H9 (cell line): ENCODE results near the gene TSPAN6. TPM values are rescaled to one million over a fixed set of nuclear protein-coding genes. Genes with fewer than 3 reads are reported as not detected.
A peak's percentile ranks its signal among the peaks of the same experiment; 100 is the strongest.

Experiments
- DNase-seq: peaks from one replicate; pipeline ENCODE4 v3.0.0-alpha.2; 2017
- H2AFZ ChIP-seq: one replicate; pipeline ENCODE4 v1.6.1; 2013; ENCODE audit warnings: mild to moderate bottlenecking, low read length, control low read depth, moderate library complexity
- H2AK5ac ChIP-seq: 2 replicates; pipeline ENCODE4 v1.6.1; 2013; ENCODE audit warnings: low read length, control low read depth, mixed read lengths; ENCODE audit not compliant: insufficient read length
- H2BK120ac ChIP-seq: one replicate; pipeline ENCODE4 v1.6.1; 2013; ENCODE audit warnings: low read depth, mild to moderate bottlenecking, low read length, control low read depth, inconsistent platforms; ENCODE audit not compliant: poor library complexity, severe bottlenecking
- H2BK12ac ChIP-seq: 2 replicates; pipeline ENCODE4 v1.6.1; 2013; ENCODE audit warnings: low read length, control low read depth, mixed read lengths, low read depth; ENCODE audit not compliant: insufficient read length
- H2BK15ac ChIP-seq: 2 replicates; pipeline ENCODE4 v1.6.1; 2013; ENCODE audit warnings: low read depth, low read length, control low read depth
- H2BK20ac ChIP-seq: one replicate; pipeline ENCODE4 v1.6.1; 2013; ENCODE audit warnings: low read depth, mild to moderate bottlenecking, low read length, control low read depth, inconsistent platforms; ENCODE audit not compliant: poor library complexity, severe bottlenecking
- H2BK5ac ChIP-seq: 2 replicates; pipeline ENCODE4 v1.6.1; 2013; ENCODE audit warnings: low read length, control low read depth, mixed read lengths; ENCODE audit not compliant: insufficient read length
- H3K14ac ChIP-seq: 2 replicates; pipeline ENCODE4 v1.6.1; 2013; ENCODE audit warnings: low read length, control low read depth; ENCODE audit not compliant: insufficient read depth
- H3K18ac ChIP-seq: 2 replicates; pipeline ENCODE4 v1.6.1; 2013; ENCODE audit warnings: low read depth, mild to moderate bottlenecking, mixed read lengths, low read length, control low read depth; ENCODE audit not compliant: insufficient read length
- H3K23ac ChIP-seq: 2 replicates; pipeline ENCODE4 v1.6.1; 2013; ENCODE audit warnings: low read length, control low read depth, mixed read lengths, low read depth; ENCODE audit not compliant: insufficient read length
- H3K23me2 ChIP-seq: 2 replicates; pipeline ENCODE4 v1.6.1; 2013; ENCODE audit warnings: low read depth, mild to moderate bottlenecking, mixed read lengths, low read length, control low read depth; ENCODE audit not compliant: insufficient read length, poor library complexity, severe bottlenecking
- H3K27ac ChIP-seq: 2 replicates; pipeline ENCODE4 v1.5.1; 2013; ENCODE audit warnings: low read length, control low read depth, mixed read lengths, low read depth; ENCODE audit not compliant: insufficient read length
- H3K27me3 ChIP-seq: 2 replicates; pipeline ENCODE4 v1.6.1; 2013; ENCODE audit warnings: low read length, control low read depth, inconsistent platforms; ENCODE audit not compliant: insufficient read depth
- H3K4ac ChIP-seq: 2 replicates; pipeline ENCODE4 v1.6.1; 2013; ENCODE audit warnings: low read depth, mild to moderate bottlenecking, control low read depth, inconsistent platforms, low read length, moderate library complexity
- H3K4me1 ChIP-seq: 2 replicates; pipeline ENCODE4 v1.6.1; 2013; ENCODE audit warnings: low read length, control low read depth, inconsistent platforms; ENCODE audit not compliant: insufficient read depth
- H3K4me2 ChIP-seq: 2 replicates; pipeline ENCODE4 v1.6.1; 2013; ENCODE audit warnings: low read length, control low read depth, mixed read lengths; ENCODE audit not compliant: insufficient read length, insufficient read depth
- H3K56ac ChIP-seq: 2 replicates; pipeline ENCODE4 v1.6.1; 2013; ENCODE audit warnings: low read depth, mild to moderate bottlenecking, mixed read lengths, low read length, control low read depth; ENCODE audit not compliant: insufficient read length
- H3K79me1 ChIP-seq: 2 replicates; pipeline ENCODE4 v1.6.1; 2013; ENCODE audit warnings: low read depth, mild to moderate bottlenecking, moderate library complexity, low read length, control low read depth, inconsistent platforms; ENCODE audit not compliant: insufficient read depth, poor library complexity, severe bottlenecking
- H3K79me2 ChIP-seq: 2 replicates; pipeline ENCODE4 v1.6.1; 2013; ENCODE audit warnings: low read length, control low read depth, inconsistent platforms; ENCODE audit not compliant: insufficient read depth
- H3K9ac ChIP-seq: 2 replicates; pipeline ENCODE4 v1.6.1; 2013; ENCODE audit warnings: low read length, control low read depth, mixed read lengths; ENCODE audit not compliant: insufficient read length; ENCODE audit errors: extremely low read depth
- H3K9me3 ChIP-seq: one replicate; pipeline ENCODE4 v1.6.1; 2013; ENCODE audit warnings: low read depth, low read length, inconsistent platforms; ENCODE audit not compliant: control insufficient read depth
- H3T11ph ChIP-seq: one replicate; pipeline ENCODE4 v1.6.1; 2013; ENCODE audit warnings: mild to moderate bottlenecking, low read length, control low read depth, inconsistent platforms
- H4K20me1 ChIP-seq: one replicate; pipeline ENCODE4 v1.6.1; 2013; ENCODE audit not compliant: control insufficient read depth, insufficient read length, insufficient read depth
- H4K5ac ChIP-seq: 2 replicates; pipeline ENCODE4 v1.6.1; 2013; ENCODE audit warnings: low read depth, mild to moderate bottlenecking, mixed read lengths, low read length, control low read depth; ENCODE audit not compliant: insufficient read length
- H4K8ac ChIP-seq: replicated peaks from 2 replicates; pipeline ENCODE4 v1.6.1; 2013; ENCODE audit warnings: low read length, control low read depth, mixed read lengths, low read depth; ENCODE audit not compliant: insufficient read length
- H4K91ac ChIP-seq: 2 replicates; pipeline ENCODE4 v1.6.1; 2013; ENCODE audit warnings: low read depth, mild to moderate bottlenecking, moderate library complexity, mixed read lengths, low read length, control low read depth; ENCODE audit not compliant: insufficient read length
- H3K27ac Mint-ChIP-seq, 3 experiments: 2 replicates in 2 of 3; 3 replicates in 1 of 3; pipeline ENCODE4 v1.8.0; 2020 to 2021; ENCODE audit warnings: mixed read lengths in 3 of 3, mild to moderate bottlenecking in 1 of 3, moderate library complexity in 1 of 3
- H3K27me3 Mint-ChIP-seq: 2 replicates; pipeline ENCODE4 v1.8.0; 2021; ENCODE audit warnings: low read depth, mild to moderate bottlenecking, moderate library complexity, mixed read lengths
- H3K36me3 Mint-ChIP-seq, 3 experiments: 2 replicates in 2 of 3; 3 replicates in 1 of 3; pipeline ENCODE4 v1.8.0; 2020 to 2021; ENCODE audit warnings: low read depth in 3 of 3, mixed read lengths in 3 of 3; ENCODE audit not compliant: insufficient read depth in 1 of 3
- H3K4me1 Mint-ChIP-seq, 2 experiments: 2 replicates each; pipeline ENCODE4 v1.8.0; 2020; ENCODE audit warnings: mixed read lengths in 2 of 2
- H3K4me3 Mint-ChIP-seq, 2 experiments: 2 replicates in 1 of 2; 3 replicates in 1 of 2; pipeline ENCODE4 v1.8.0; 2020 to 2021; ENCODE audit warnings: mild to moderate bottlenecking in 2 of 2, mixed read lengths in 2 of 2, moderate library complexity in 1 of 2
- H3K9me3 Mint-ChIP-seq, 2 experiments: 2 replicates in 1 of 2; 3 replicates in 1 of 2; pipeline ENCODE4 v1.8.0; 2020; ENCODE audit warnings: mild to moderate bottlenecking in 2 of 2, mixed read lengths in 2 of 2, moderate library complexity in 1 of 2
- CTCF ChIP-seq: fragments of 200-600 bp; sonication (generic); conservative IDR thresholded peaks from 3 replicates; pipeline ENCODE4 v1.8.0; 2021; ENCODE audit warnings: antibody characterized with exemption, mild to moderate bottlenecking
- WGBS: extraction: QIAGEN DNeasy Blood & Tissue Kit; methylation state at CpG from one replicate; pipeline ENCODE4 v1.1.7; 2013; ENCODE audit warnings: missing lambda C conversion rate, low lambda C conversion rate, mixed read lengths; ENCODE audit not compliant: insufficient read length; ENCODE audit errors: extremely low coverage; 5-methylcytosine and 5-hydroxymethylcytosine counted together
- total RNA-seq: library from RNA; stranded (reverse); gene quantifications from 2 replicates; pipeline ENCODE4 v1.2.1, GENCODE V29; 2021

TSPAN6 gene
- total RNA-seq, 1 experiment from 2014 or later: 61.3 TPM

DNA sequence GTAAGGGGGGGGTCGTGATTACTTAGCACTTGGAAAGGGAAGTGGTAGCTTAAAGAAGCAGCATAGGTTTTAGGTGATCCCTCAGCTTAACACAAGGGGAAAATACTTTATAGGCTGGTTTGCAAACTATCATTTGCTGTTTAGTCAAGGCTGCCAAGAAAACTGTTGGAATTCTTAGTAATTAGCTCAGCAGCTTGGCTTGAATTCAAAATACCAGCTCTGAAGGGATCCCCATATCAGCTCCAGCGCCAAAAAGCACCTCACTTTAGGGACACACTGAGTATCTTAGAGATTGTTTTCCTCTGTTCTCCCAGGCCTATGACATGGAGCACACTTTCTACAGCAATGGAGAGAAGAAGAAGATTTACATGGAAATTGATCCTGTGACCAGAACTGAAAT, 43.0 kb downstream of the TSPAN6 start:
- H3K14ac ChIP-seq: no peak overlapping the region
- peaks cover 10% of the 10 kb centered on the region; the same call in 1 of the 2 replicates for H3K4me1 ChIP-seq
- no peaks in the 10 kb centered on the region for H3K27me3 ChIP-seq
- H2BK15ac ChIP-seq: no peak overlapping the region
- peak overlapping the region; percentile 60 for H3K4me2 ChIP-seq
- no peaks in the 10 kb centered on the region for H3K36me3 Mint-ChIP-seq
- H4K5ac ChIP-seq: no peak overlapping the region
- no peak overlapping the region for H3K23ac ChIP-seq
- no peak for TF ChIP-seq CTCF
- WGBS: no CpG with 5 or more reads among the region's 2 CpGs
- peaks cover 8% of the 10 kb centered on the region for H3K27me3 Mint-ChIP-seq
- H4K91ac ChIP-seq: no peak overlapping the region
- peaks cover 32 to 51% of the 10 kb centered on the region in 2 experiments for H3K4me1 Mint-ChIP-seq
- H3K4me3 Mint-ChIP-seq: peak overlapping the region in 1 of 2 experiments; percentile 24; a peak in 1 of 5 replicates
- H2BK5ac ChIP-seq: no peak overlapping the region
- H3K18ac ChIP-seq: no peak overlapping the region
- H3K23me2 ChIP-seq: no peaks in the 10 kb centered on the region
- H2AK5ac ChIP-seq: no peak overlapping the region
- no peak for DNase-seq
- H3K56ac ChIP-seq: no peak overlapping the region
- H3K9me3 Mint-ChIP-seq: peaks cover 0 to 67% of the 10 kb centered on the region in 2 experiments; a peak in 2 of 5 replicates
- no peak overlapping the region for H2BK120ac ChIP-seq
- H2AFZ ChIP-seq: no peak overlapping the region
- no peaks in the 10 kb centered on the region for H4K20me1 ChIP-seq
- H3K4ac ChIP-seq: no peak overlapping the region
- H3K79me1 ChIP-seq: no peaks in the 10 kb centered on the region
- no peak overlapping the region for H4K8ac ChIP-seq
- no peaks in the 10 kb centered on the region for H3K9me3 ChIP-seq
- no peak overlapping the region for H3K27ac ChIP-seq
- H3K9ac ChIP-seq: no peak overlapping the region
- H3T11ph ChIP-seq: no peak overlapping the region
- H2BK12ac ChIP-seq: no peak overlapping the region
- H2BK20ac ChIP-seq: no peak overlapping the region
- no peaks in the 10 kb centered on the region for H3K79me2 ChIP-seq
- peak overlapping the region in 2 of 3 experiments; percentile 59 to 92; a peak in 4 of 7 replicates for H3K27ac Mint-ChIP-seq
